Panc1 (cell line): ENCODE data around the gene NUP210L. TPM values are rescaled to one million over a fixed set of nuclear protein-coding genes. Genes with fewer than 3 reads are reported as not detected.

Experiments used
- ATAC-seq: fragments of 200-7000 bp; cut with Tn5 transposase; 2 replicates; pipeline ENCODE4 v1.9.1; 2020; ENCODE audit warnings: mild to moderate bottlenecking, moderate library complexity
- BruUV-seq: library from RNA; stranded (reverse); fragments of 400-500 nt; replicated peaks from 2 replicates; lab custom pipeline; 2021; lab: Mats Ljungman, UMichigan
- CTCF ChIA-PET: fragments of 300-600 bp; sonication (Branson Sonifier 250); formaldehyde crosslinking; loops from one replicate; lab custom pipeline; 2022; ENCODE audit warnings: antibody characterized with exemption; lab: Charles Lee
- POLR2A ChIA-PET: fragments of 300-600 bp; sonication (Branson Sonifier 250); formaldehyde crosslinking; loops from one replicate; lab custom pipeline; 2022; ENCODE audit warnings: antibody characterized with exemption; lab: Charles Lee
- DNase-seq: peaks from one replicate; pipeline ENCODE4 v3.0.0-alpha.2; 2010; ENCODE audit warnings: low read depth, low spot score
- H3K27ac ChIP-seq: 2 replicates; pipeline ENCODE4 v1.5.1; 2011; ENCODE audit warnings: mild to moderate bottlenecking, low read length, inconsistent platforms
- H3K27me3 ChIP-seq: fragments of 200-500 bp; sonication (Bioruptor generic); 2 replicates; pipeline ENCODE4 v1.6.0; 2014; ENCODE audit warnings: low read length, inconsistent platforms; ENCODE audit not compliant: control insufficient read depth, insufficient read depth
- H3K36me3 ChIP-seq: fragments of 200-500 bp; sonication (Bioruptor generic); 2 replicates; pipeline ENCODE4 v1.5.1; 2014; ENCODE audit warnings: inconsistent platforms, mild to moderate bottlenecking, low read length, moderate library complexity; ENCODE audit not compliant: control insufficient read depth, insufficient read depth
- H3K4me1 ChIP-seq: 2 replicates; pipeline ENCODE4 v1.5.1; 2011; ENCODE audit warnings: inconsistent platforms, mild to moderate bottlenecking, low read length, moderate library complexity; ENCODE audit not compliant: control insufficient read depth, insufficient read depth
- H3K4me3 ChIP-seq, 2 experiments: 2 replicates each; pipeline ENCODE4 v1.5.1; 2011 to 2012; ENCODE audit warnings: low read depth in 2 of 2, low read length in 2 of 2, mild to moderate bottlenecking in 2 of 2, inconsistent platforms in 1 of 2, moderate library complexity in 1 of 2
- H3K9me3 ChIP-seq: fragments of 200-500 bp; sonication (Bioruptor generic); 2 replicates; pipeline ENCODE4 v1.5.1; 2014; ENCODE audit warnings: low read depth, mild to moderate bottlenecking, inconsistent platforms, low read length, moderate library complexity; ENCODE audit not compliant: control insufficient read depth, insufficient read depth
- POLR2AphosphoS5 ChIP-seq: IDR thresholded peaks from 2 replicates; pipeline ENCODE4 v1.6.1; 2012; ENCODE audit warnings: mild to moderate bottlenecking, low read depth, low read length, moderate library complexity
- SIN3A ChIP-seq: IDR thresholded peaks from 2 replicates; pipeline ENCODE4 v1.6.1; 2012; ENCODE audit warnings: low read depth, mild to moderate bottlenecking, low read length, moderate library complexity, borderline replicate concordance; ENCODE audit not compliant: insufficient read depth
- TCF7L2 ChIP-seq: IDR thresholded peaks from 2 replicates; pipeline ENCODE4 v1.6.1; 2011; ENCODE audit warnings: mild to moderate bottlenecking, low read depth, low read length, inconsistent platforms
- in situ Hi-C: cut with HindIII; loops from 2 replicates; pipeline ENCODE4 v1.10.0; 2016; ENCODE audit warnings: low sequenced_read_pairs, low pct_unique_long_range_greater_than_20kb
- intact Hi-C: fragments of 100-400 bp; cut with micrococcal nuclease; formaldehyde crosslinking; loops from one replicate; pipeline ENCODE4 v1.10.0; 2022; ENCODE audit not compliant: unreplicated experiment
- total RNA-seq: library from RNA; stranded (reverse); gene quantifications from one replicate; pipeline ENCODE4 v1.2.1, GENCODE V29; 2021; ENCODE audit not compliant: unreplicated experiment
- TF ChIP-seq, protein P1 (sequence below): fragments of 450-650 bp; IDR thresholded peaks from 2 replicates; pipeline ENCODE4 v1.5.1; 2017; ENCODE audit warnings: mild to moderate bottlenecking
- TF ChIP-seq, protein P2 (sequence below), 2 experiments: IDR thresholded peaks; 2 replicates each; pipeline ENCODE4 v1.6.1; 2011 to 2012; ENCODE audit warnings: low read depth in 2 of 2, control low read depth in 1 of 2, low read length in 1 of 2, mild to moderate bottlenecking in 1 of 2, moderate library complexity in 1 of 2; ENCODE audit not compliant: insufficient read depth in 1 of 2

Gene NUP210L
- total RNA-seq, 1 experiment from 2014 or later = 0.05 TPM

DNA sequence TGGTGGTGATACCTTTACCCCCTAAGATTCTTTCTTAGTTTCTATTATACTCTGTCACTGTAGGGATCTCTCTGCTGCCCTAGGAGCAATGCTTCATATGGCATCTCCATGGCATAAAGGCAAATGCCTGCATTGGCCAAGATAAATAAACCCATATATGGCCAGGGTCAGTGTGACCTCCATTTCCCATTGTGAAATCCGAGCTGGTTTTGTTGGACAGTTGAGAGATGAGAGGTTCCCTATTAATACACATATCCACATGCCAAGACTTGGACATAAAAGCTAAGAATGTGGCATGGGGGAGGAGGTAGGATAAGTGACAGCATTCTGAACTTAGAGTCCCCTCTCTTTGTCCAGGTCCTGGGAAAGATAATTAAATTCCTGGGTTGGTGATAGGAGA is 35.7 kb upstream of the NUP210L start:
- POLR2A ChIA-PET = no interaction called here
- intact Hi-C loops = loop anchor here (10.0 kb wide), 1 partner anchor 144 kb away; no protein-coding TSS in a partner anchor

GRCh38 chr1:154186852-154187501 is 32.1 kb upstream of the NUP210L start:
- ChIA-PET CTCF (no interaction called here), POLR2A (no interaction called here)
- TF ChIP-seq, protein P1, sequence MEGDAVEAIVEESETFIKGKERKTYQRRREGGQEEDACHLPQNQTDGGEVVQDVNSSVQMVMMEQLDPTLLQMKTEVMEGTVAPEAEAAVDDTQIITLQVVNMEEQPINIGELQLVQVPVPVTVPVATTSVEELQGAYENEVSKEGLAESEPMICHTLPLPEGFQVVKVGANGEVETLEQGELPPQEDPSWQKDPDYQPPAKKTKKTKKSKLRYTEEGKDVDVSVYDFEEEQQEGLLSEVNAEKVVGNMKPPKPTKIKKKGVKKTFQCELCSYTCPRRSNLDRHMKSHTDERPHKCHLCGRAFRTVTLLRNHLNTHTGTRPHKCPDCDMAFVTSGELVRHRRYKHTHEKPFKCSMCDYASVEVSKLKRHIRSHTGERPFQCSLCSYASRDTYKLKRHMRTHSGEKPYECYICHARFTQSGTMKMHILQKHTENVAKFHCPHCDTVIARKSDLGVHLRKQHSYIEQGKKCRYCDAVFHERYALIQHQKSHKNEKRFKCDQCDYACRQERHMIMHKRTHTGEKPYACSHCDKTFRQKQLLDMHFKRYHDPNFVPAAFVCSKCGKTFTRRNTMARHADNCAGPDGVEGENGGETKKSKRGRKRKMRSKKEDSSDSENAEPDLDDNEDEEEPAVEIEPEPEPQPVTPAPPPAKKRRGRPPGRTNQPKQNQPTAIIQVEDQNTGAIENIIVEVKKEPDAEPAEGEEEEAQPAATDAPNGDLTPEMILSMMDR = no peak
- TF ChIP-seq SIN3A = no peak
- TF ChIP-seq, protein P2, sequence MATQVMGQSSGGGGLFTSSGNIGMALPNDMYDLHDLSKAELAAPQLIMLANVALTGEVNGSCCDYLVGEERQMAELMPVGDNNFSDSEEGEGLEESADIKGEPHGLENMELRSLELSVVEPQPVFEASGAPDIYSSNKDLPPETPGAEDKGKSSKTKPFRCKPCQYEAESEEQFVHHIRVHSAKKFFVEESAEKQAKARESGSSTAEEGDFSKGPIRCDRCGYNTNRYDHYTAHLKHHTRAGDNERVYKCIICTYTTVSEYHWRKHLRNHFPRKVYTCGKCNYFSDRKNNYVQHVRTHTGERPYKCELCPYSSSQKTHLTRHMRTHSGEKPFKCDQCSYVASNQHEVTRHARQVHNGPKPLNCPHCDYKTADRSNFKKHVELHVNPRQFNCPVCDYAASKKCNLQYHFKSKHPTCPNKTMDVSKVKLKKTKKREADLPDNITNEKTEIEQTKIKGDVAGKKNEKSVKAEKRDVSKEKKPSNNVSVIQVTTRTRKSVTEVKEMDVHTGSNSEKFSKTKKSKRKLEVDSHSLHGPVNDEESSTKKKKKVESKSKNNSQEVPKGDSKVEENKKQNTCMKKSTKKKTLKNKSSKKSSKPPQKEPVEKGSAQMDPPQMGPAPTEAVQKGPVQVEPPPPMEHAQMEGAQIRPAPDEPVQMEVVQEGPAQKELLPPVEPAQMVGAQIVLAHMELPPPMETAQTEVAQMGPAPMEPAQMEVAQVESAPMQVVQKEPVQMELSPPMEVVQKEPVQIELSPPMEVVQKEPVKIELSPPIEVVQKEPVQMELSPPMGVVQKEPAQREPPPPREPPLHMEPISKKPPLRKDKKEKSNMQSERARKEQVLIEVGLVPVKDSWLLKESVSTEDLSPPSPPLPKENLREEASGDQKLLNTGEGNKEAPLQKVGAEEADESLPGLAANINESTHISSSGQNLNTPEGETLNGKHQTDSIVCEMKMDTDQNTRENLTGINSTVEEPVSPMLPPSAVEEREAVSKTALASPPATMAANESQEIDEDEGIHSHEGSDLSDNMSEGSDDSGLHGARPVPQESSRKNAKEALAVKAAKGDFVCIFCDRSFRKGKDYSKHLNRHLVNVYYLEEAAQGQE (IDR thresholded peaks at IDR 0.05; ENCODE audit: insufficient read depth in 1 of 2, low read depth in 2 of 2, low read length in 1 of 2) = no peak
- TF ChIP-seq TCF7L2 = no peak
- TF ChIP-seq POLR2AphosphoS5 = no peak
- H3K27ac ChIP-seq = no peak overlapping the region
- no peak overlapping the region for H3K4me3 ChIP-seq
- BruUV-seq = no TSS peak
- intact Hi-C loops = no loop called here
- H3K36me3 ChIP-seq = peaks cover 5% of the 10 kb centered on the region; the same call in 1 of the 2 replicates
- in situ Hi-C loops = no loop called here
- H3K9me3 ChIP-seq = no peaks in the 10 kb centered on the region
- peaks cover 1% of the 10 kb centered on the region for H3K27me3 ChIP-seq
- DNase-seq (no peak), ATAC-seq (no peak)
- peaks cover 5% of the 10 kb centered on the region for H3K4me1 ChIP-seq

More for the DNA sequence above, 35.7 kb upstream of the NUP210L start:
- H3K27me3 ChIP-seq = peaks cover 13% of the 10 kb centered on the region
- H3K4me3 ChIP-seq = no peak overlapping the region
- no peak overlapping the region for H3K27ac ChIP-seq
- no peak for DNase-seq
- no peak for ATAC-seq
- no TSS peak for BruUV-seq
- in situ Hi-C loops = no loop called here
- TF ChIP-seq, protein P2 (IDR thresholded peaks at IDR 0.05; ENCODE audit: insufficient read depth in 1 of 2, low read depth in 2 of 2, low read length in 1 of 2) = no peak
- TF ChIP-seq, protein P1 = no peak
- no peak for TF ChIP-seq TCF7L2
- TF ChIP-seq POLR2AphosphoS5 = no peak
- TF ChIP-seq SIN3A = no peak
- no peaks in the 10 kb centered on the region for H3K36me3 ChIP-seq
- CTCF ChIA-PET = no interaction called here
- no peaks in the 10 kb centered on the region for H3K9me3 ChIP-seq
- H3K4me1 ChIP-seq = no peaks in the 10 kb centered on the region
